HG03571 (cell line): ENCODE data around the gene GALR3.

Experiments used
- ATAC-seq: cut with Tn5 transposase; IDR thresholded peaks from one replicate; pipeline ENCODE4 v1.9.1; 2021; ENCODE audit not compliant: unreplicated experiment

GALR3 gene

DNA sequence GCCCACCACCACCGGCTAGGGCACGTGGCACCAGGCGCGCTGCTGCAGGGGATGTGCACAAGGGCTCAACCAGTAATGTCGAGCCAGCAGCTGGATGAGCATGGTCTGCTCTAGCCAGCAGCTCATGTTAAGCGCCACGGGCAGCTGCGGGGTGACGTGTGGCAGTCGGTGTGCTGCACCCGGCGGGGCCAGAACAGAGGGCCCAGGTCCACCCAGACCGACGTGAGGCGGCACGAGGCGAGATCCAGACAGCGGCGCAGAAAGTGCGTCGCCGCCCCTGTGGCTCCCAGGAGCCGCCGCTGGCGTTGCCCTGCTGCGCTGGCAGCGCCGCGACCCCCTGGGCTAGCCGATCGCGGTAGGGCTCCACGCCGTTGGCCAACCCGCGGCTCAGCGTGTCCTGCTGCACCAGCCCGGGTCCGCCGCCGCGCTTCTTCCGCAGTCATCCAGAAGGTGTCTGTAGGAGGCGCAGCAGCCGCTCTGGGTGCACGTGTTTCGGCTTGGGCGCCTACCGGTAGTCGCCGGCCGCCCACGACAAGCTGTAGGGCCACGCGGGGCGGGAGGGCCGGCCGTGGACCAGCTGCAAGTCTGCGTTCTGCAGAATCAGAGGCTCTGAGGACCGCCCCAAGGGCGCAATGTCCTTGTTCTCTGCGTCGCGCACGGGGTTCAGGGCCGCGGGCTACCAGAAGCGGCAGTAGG lies 4.6 kb upstream of the GALR3 start:
- no peak for ATAC-seq

- no peak for ATAC-seq
These were observed 4.1 kb upstream of the GALR3 start for GRCh38 chr22:37819105-37819433.

GRCh38 chr22:37820350-37820749 lies 2.8 kb upstream of the GALR3 start:
- no peak for ATAC-seq

GRCh38 chr22:37822079-37822833 lies 926 bp upstream of the GALR3 start:
- no peak for ATAC-seq

DNA sequence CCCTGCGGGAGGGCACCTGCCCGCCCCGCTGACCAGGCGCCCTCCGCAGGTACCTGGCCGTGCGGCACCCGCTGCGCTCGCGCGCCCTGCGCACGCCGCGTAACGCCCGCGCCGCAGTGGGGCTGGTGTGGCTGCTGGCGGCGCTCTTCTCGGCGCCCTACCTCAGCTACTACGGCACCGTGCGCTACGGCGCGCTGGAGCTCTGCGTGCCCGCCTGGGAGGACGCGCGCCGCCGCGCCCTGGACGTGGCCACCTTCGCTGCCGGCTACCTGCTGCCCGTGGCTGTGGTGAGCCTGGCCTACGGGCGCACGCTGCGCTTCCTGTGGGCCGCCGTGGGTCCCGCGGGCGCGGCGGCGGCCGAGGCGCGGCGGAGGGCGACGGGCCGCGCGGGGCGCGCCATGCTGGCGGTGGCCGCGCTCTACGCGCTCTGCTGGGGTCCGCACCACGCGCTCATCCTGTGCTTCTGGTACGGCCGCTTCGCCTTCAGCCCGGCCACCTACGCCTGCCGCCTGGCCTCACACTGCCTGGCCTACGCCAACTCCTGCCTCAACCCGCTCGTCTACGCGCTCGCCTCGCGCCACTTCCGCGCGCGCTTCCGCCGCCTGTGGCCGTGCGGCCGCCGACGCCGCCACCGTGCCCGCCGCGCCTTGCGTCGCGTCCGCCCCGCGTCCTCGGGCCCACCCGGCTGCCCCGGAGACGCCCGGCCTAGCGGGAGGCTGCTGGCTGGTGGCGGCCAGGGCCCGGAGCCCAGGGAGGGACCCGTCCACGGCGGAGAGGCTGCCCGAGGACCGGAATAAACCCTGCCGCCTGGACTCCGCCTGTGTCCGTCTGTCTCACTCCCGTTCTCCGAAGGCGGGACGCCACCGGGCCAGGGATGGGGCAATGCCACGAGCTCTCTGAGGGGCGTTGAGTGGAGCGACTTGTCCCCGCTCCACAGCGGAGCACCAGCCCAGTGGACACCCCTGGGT lies 1.8 kb downstream of the GALR3 start:
- no peak for ATAC-seq

DNA sequence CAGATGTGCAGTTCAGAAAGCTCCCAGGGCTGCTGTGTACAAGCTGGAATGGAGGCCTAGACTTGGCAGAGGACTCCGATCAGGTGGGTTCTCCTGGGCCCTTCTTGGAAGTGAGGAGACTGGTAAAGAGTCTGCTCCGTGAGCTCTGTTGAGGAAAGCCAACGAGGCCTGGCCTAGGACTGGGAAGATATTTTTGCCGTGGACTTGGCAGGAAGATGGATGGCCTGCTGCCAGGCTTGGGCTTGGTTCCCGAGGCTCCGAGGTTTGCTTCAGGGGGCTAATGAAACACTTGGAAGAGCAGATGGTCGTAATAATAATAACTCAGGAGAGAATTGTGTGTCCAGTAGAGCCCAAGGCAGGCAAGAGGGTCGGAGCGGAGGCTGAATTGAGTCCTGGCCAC lies 3.9 kb downstream of the GALR3 start:
- no peak for ATAC-seq

- no peak for ATAC-seq
These were observed 7.1 kb downstream of the GALR3 start for GRCh38 chr22:37830093-37830842.

DNA sequence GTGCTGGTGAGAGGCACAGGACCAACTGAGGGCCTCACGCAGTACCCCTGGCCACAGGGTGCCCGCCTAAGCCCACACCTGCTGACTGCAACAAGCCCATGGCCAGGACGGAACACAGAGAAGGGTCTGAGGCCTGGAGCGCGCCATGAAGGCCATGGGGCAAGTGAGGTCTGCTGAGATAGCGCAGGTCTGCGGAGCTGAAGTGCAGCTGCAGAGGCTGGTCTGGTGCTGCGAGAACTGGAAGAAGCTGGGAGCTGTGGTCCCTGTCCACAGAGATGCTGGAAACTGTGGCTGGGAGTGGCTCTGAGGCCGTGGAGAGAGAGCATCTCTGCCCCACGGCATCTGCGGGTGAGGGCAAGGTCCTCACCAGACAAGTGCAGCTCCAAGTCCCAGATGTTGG lies 8.3 kb downstream of the GALR3 start:
- ATAC-seq, result no peak

GRCh38 chr22:37832022-37832857 lies 9.1 kb downstream of the GALR3 start:
- ATAC-seq, result no peak

- no peak for ATAC-seq
These were observed 19.0 kb downstream of the GALR3 start for GRCh38 chr22:37842015-37842793.

DNA sequence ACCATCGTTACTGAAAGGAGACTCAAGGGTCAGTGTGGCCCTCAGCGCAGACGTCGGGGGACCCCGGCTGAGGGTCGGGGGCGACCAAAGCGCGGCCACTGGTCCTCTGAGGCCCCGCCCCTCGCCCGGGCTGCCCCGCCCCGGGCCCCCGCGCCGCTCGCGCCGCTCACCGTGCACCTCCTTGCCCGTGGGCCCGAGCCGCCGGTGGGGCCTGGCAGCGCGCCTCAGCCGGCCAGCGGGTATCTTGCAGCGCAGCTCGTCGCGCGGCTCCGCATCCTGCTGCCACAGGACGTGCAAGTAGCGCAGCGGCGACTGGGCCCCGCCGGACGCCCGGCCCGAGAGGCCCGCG lies 20.5 kb downstream of the GALR3 start:
- peak; percentile 41 for ATAC-seq

DNA sequence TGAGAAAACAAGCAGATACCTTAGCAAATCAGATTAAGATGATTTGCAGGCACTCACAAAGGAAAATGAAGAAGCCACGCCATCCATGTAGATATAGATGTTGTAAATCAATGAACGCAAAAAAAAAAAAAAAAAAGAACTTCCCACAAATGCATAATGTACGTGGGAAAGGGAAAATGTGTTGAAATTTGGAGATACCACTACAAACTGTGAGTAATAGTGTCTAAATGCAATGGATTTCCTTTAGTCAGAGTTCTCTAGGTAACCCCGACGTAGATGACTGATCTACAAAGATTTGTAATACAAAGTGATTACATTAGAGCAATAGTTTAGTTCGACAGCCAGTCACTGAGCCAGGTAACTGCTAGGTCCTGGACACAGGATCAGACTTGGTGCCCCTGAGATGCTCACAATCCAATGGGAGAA lies 21.7 kb downstream of the GALR3 start:
- no peak for ATAC-seq

GRCh38 chr22:37846433-37846832 lies 23.3 kb downstream of the GALR3 start:
- no peak for ATAC-seq

DNA sequence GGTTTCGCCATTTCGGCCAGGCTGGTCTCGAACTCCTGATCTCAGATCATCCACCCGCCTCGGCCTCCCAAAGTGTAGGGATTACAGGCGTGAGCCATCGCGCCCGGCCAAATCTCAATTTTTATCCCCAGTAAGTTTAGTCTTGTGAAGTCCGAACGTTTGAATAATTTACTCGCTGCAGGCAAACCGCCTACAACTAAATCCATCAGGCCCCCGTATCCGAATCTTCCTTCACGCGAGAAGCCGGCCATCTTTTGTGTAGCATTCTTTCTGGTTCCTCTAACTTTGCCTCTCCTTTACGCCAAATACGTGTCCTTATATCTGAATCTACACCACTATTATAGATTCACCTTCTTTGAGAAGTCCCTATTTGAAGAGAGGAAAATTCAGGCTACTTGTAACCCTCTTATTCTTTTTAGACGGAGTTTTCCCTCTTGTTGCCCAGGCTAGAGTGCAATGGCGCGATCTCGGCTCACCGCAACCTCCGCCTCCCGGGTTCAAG lies 25.5 kb downstream of the GALR3 start:
- no peak for ATAC-seq

- ATAC-seq, result peak; percentile 49
These were observed 26.0 kb downstream of the GALR3 start, which contains the start of gene EIF3L for GRCh38 chr22:37849089-37849751. TSS of gene EIF3L (plus strand) at chr22:37849419. CDS start at chr22:37849450, 31 bp downstream.

DNA sequence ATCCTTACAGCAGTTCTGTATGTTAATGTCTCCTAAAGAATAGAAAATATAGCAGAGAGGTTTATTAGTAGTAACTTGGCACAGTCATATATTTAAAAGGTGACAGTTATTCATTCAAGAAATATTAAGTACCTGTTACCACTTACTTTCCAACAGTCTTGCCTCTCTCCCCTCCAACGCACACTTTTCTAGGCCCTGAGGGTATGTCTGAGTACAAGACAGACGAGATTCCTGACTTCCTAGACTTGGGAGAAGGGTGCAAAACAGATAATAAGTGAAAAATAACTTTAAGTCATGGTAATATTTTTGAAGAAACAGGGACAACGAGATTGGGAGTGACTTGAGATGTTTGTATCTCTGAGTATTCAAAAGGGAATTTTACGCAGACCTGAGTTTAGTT lies 27.6 kb downstream of the GALR3 start:
- ATAC-seq, result no peak

DNA sequence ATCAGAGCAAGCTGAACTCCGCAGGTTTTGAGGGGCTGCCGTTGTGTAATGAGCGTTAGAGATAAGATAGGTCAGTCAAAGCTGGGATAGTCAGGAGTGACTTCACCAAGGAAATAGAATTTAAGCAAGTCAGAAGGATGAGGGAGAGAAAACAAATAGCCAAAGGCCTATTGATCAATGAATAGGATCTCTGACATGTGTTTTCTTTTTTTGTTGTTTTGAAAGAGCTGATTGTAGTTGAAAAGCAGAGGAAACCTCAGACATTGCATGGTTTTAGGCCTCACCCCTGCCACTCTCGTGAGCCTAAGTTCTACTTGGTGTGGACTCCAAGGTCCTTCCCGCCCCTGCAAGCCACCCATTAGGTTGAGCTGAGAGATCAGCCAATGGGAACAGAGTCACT lies 29.2 kb downstream of the GALR3 start:
- ATAC-seq, result no peak

GRCh38 chr22:37854946-37855345 lies 31.8 kb downstream of the GALR3 start:
- no peak for ATAC-seq
